Stomach (tissue), 4 donors: Measurements from ENCODE around the gene TBCE.

Experiments
- CTCF ChIP-seq, 7 experiments: fragments of 450-650 bp in 4 of 7; fragments of 200-600 bp in 3 of 7; sonication (generic) in 3 of 7; IDR thresholded peaks; one replicate each; pipeline ENCODE4 v1.5.1; 2016 to 2019; ENCODE audit warnings: antibody characterized with exemption in 7 of 7, control low read depth in 2 of 7, mild to moderate bottlenecking in 1 of 7
- EP300 ChIP-seq: sonication (generic); formaldehyde crosslinking; IDR thresholded peaks from one replicate; pipeline ENCODE4 v1.6.1; 2017; ENCODE audit warnings: antibody characterized with exemption
- POLR2A ChIP-seq, 4 donors: fragments of 450-650 bp; IDR thresholded peaks; one replicate each; pipeline ENCODE4 v1.6.1; 2016; ENCODE audit warnings: antibody characterized with exemption in 4 of 4, control low read depth in 2 of 4, mild to moderate bottlenecking in 1 of 4, moderate library complexity in 1 of 4
- POLR2AphosphoS5 ChIP-seq, 3 donors: sonication (generic); formaldehyde crosslinking; IDR thresholded peaks; one replicate each; pipeline ENCODE4 v1.6.1; 2016; ENCODE audit warnings: antibody characterized with exemption in 3 of 3

- TF ChIP-seq CTCF (IDR thresholded peaks at IDR 0.05) (no peak), POLR2A (IDR thresholded peaks at IDR 0.05) (no peak), POLR2AphosphoS5 (IDR thresholded peaks at IDR 0.05) (no peak), EP300 (no peak)
Measured at GRCh38 chr1:235411489-235412486, 44.6 kb downstream of the TBCE start.
